H9 (cell line): ENCODE results near the gene SNRNP25. TPM values are rescaled to one million over a fixed set of nuclear protein-coding genes. Genes with fewer than 3 reads are reported as not detected.

ENCODE experiments used
- DNase-seq: peaks from one replicate; pipeline ENCODE4 v3.0.0-alpha.2; 2017
- H2AFZ ChIP-seq: one replicate; pipeline ENCODE4 v1.6.1; 2013; ENCODE audit warnings: mild to moderate bottlenecking, low read length, control low read depth, moderate library complexity
- H2AK5ac ChIP-seq: 2 replicates; pipeline ENCODE4 v1.6.1; 2013; ENCODE audit warnings: low read length, control low read depth, mixed read lengths; ENCODE audit not compliant: insufficient read length
- H2BK120ac ChIP-seq: one replicate; pipeline ENCODE4 v1.6.1; 2013; ENCODE audit warnings: low read depth, mild to moderate bottlenecking, low read length, control low read depth, inconsistent platforms; ENCODE audit not compliant: poor library complexity, severe bottlenecking
- H2BK12ac ChIP-seq: 2 replicates; pipeline ENCODE4 v1.6.1; 2013; ENCODE audit warnings: low read length, control low read depth, mixed read lengths, low read depth; ENCODE audit not compliant: insufficient read length
- H2BK15ac ChIP-seq: 2 replicates; pipeline ENCODE4 v1.6.1; 2013; ENCODE audit warnings: low read depth, low read length, control low read depth
- H2BK20ac ChIP-seq: one replicate; pipeline ENCODE4 v1.6.1; 2013; ENCODE audit warnings: low read depth, mild to moderate bottlenecking, low read length, control low read depth, inconsistent platforms; ENCODE audit not compliant: poor library complexity, severe bottlenecking
- H2BK5ac ChIP-seq: 2 replicates; pipeline ENCODE4 v1.6.1; 2013; ENCODE audit warnings: low read length, control low read depth, mixed read lengths; ENCODE audit not compliant: insufficient read length
- H3K14ac ChIP-seq: 2 replicates; pipeline ENCODE4 v1.6.1; 2013; ENCODE audit warnings: low read length, control low read depth; ENCODE audit not compliant: insufficient read depth
- H3K18ac ChIP-seq: 2 replicates; pipeline ENCODE4 v1.6.1; 2013; ENCODE audit warnings: low read depth, mild to moderate bottlenecking, mixed read lengths, low read length, control low read depth; ENCODE audit not compliant: insufficient read length
- H3K23ac ChIP-seq: 2 replicates; pipeline ENCODE4 v1.6.1; 2013; ENCODE audit warnings: low read length, control low read depth, mixed read lengths, low read depth; ENCODE audit not compliant: insufficient read length
- H3K23me2 ChIP-seq: 2 replicates; pipeline ENCODE4 v1.6.1; 2013; ENCODE audit warnings: low read depth, mild to moderate bottlenecking, mixed read lengths, low read length, control low read depth; ENCODE audit not compliant: insufficient read length, poor library complexity, severe bottlenecking
- H3K27ac ChIP-seq: 2 replicates; pipeline ENCODE4 v1.5.1; 2013; ENCODE audit warnings: low read length, control low read depth, mixed read lengths, low read depth; ENCODE audit not compliant: insufficient read length
- H3K27me3 ChIP-seq: 2 replicates; pipeline ENCODE4 v1.6.1; 2013; ENCODE audit warnings: low read length, control low read depth, inconsistent platforms; ENCODE audit not compliant: insufficient read depth
- H3K4ac ChIP-seq: 2 replicates; pipeline ENCODE4 v1.6.1; 2013; ENCODE audit warnings: low read depth, mild to moderate bottlenecking, control low read depth, inconsistent platforms, low read length, moderate library complexity
- H3K4me1 ChIP-seq: 2 replicates; pipeline ENCODE4 v1.6.1; 2013; ENCODE audit warnings: low read length, control low read depth, inconsistent platforms; ENCODE audit not compliant: insufficient read depth
- H3K4me2 ChIP-seq: 2 replicates; pipeline ENCODE4 v1.6.1; 2013; ENCODE audit warnings: low read length, control low read depth, mixed read lengths; ENCODE audit not compliant: insufficient read length, insufficient read depth
- H3K56ac ChIP-seq: 2 replicates; pipeline ENCODE4 v1.6.1; 2013; ENCODE audit warnings: low read depth, mild to moderate bottlenecking, mixed read lengths, low read length, control low read depth; ENCODE audit not compliant: insufficient read length
- H3K79me1 ChIP-seq: 2 replicates; pipeline ENCODE4 v1.6.1; 2013; ENCODE audit warnings: low read depth, mild to moderate bottlenecking, moderate library complexity, low read length, control low read depth, inconsistent platforms; ENCODE audit not compliant: insufficient read depth, poor library complexity, severe bottlenecking
- H3K79me2 ChIP-seq: 2 replicates; pipeline ENCODE4 v1.6.1; 2013; ENCODE audit warnings: low read length, control low read depth, inconsistent platforms; ENCODE audit not compliant: insufficient read depth
- H3K9ac ChIP-seq: 2 replicates; pipeline ENCODE4 v1.6.1; 2013; ENCODE audit warnings: low read length, control low read depth, mixed read lengths; ENCODE audit not compliant: insufficient read length; ENCODE audit errors: extremely low read depth
- H3K9me3 ChIP-seq: one replicate; pipeline ENCODE4 v1.6.1; 2013; ENCODE audit warnings: low read depth, low read length, inconsistent platforms; ENCODE audit not compliant: control insufficient read depth
- H3T11ph ChIP-seq: one replicate; pipeline ENCODE4 v1.6.1; 2013; ENCODE audit warnings: mild to moderate bottlenecking, low read length, control low read depth, inconsistent platforms
- H4K20me1 ChIP-seq: one replicate; pipeline ENCODE4 v1.6.1; 2013; ENCODE audit not compliant: control insufficient read depth, insufficient read length, insufficient read depth
- H4K5ac ChIP-seq: 2 replicates; pipeline ENCODE4 v1.6.1; 2013; ENCODE audit warnings: low read depth, mild to moderate bottlenecking, mixed read lengths, low read length, control low read depth; ENCODE audit not compliant: insufficient read length
- H4K8ac ChIP-seq: replicated peaks from 2 replicates; pipeline ENCODE4 v1.6.1; 2013; ENCODE audit warnings: low read length, control low read depth, mixed read lengths, low read depth; ENCODE audit not compliant: insufficient read length
- H4K91ac ChIP-seq: 2 replicates; pipeline ENCODE4 v1.6.1; 2013; ENCODE audit warnings: low read depth, mild to moderate bottlenecking, moderate library complexity, mixed read lengths, low read length, control low read depth; ENCODE audit not compliant: insufficient read length
- H3K27ac Mint-ChIP-seq, 3 experiments: 2 replicates in 2 of 3; 3 replicates in 1 of 3; pipeline ENCODE4 v1.8.0; 2020 to 2021; ENCODE audit warnings: mixed read lengths in 3 of 3, mild to moderate bottlenecking in 1 of 3, moderate library complexity in 1 of 3
- H3K27me3 Mint-ChIP-seq: 2 replicates; pipeline ENCODE4 v1.8.0; 2021; ENCODE audit warnings: low read depth, mild to moderate bottlenecking, moderate library complexity, mixed read lengths
- H3K36me3 Mint-ChIP-seq, 3 experiments: 2 replicates in 2 of 3; 3 replicates in 1 of 3; pipeline ENCODE4 v1.8.0; 2020 to 2021; ENCODE audit warnings: low read depth in 3 of 3, mixed read lengths in 3 of 3; ENCODE audit not compliant: insufficient read depth in 1 of 3
- H3K4me1 Mint-ChIP-seq, 2 experiments: 2 replicates each; pipeline ENCODE4 v1.8.0; 2020; ENCODE audit warnings: mixed read lengths in 2 of 2
- H3K4me3 Mint-ChIP-seq, 2 experiments: 2 replicates in 1 of 2; 3 replicates in 1 of 2; pipeline ENCODE4 v1.8.0; 2020 to 2021; ENCODE audit warnings: mild to moderate bottlenecking in 2 of 2, mixed read lengths in 2 of 2, moderate library complexity in 1 of 2
- H3K9me3 Mint-ChIP-seq, 2 experiments: 2 replicates in 1 of 2; 3 replicates in 1 of 2; pipeline ENCODE4 v1.8.0; 2020; ENCODE audit warnings: mild to moderate bottlenecking in 2 of 2, mixed read lengths in 2 of 2, moderate library complexity in 1 of 2
- WGBS: extraction: QIAGEN DNeasy Blood & Tissue Kit; methylation state at CpG from one replicate; pipeline ENCODE4 v1.1.7; 2013; ENCODE audit warnings: missing lambda C conversion rate, low lambda C conversion rate, mixed read lengths; ENCODE audit not compliant: insufficient read length; ENCODE audit errors: extremely low coverage; 5-methylcytosine and 5-hydroxymethylcytosine counted together
- total RNA-seq: library from RNA; stranded (reverse); gene quantifications from 2 replicates; pipeline ENCODE4 v1.2.1, GENCODE V29; 2021
- TF ChIP-seq, protein P1 (sequence below): fragments of 200-600 bp; sonication (generic); conservative IDR thresholded peaks from 3 replicates; pipeline ENCODE4 v1.8.0; 2021; ENCODE audit warnings: antibody characterized with exemption, mild to moderate bottlenecking

The SNRNP25 gene
- total RNA-seq, 1 experiment from 2014 or later, result 78.5 TPM

DNA sequence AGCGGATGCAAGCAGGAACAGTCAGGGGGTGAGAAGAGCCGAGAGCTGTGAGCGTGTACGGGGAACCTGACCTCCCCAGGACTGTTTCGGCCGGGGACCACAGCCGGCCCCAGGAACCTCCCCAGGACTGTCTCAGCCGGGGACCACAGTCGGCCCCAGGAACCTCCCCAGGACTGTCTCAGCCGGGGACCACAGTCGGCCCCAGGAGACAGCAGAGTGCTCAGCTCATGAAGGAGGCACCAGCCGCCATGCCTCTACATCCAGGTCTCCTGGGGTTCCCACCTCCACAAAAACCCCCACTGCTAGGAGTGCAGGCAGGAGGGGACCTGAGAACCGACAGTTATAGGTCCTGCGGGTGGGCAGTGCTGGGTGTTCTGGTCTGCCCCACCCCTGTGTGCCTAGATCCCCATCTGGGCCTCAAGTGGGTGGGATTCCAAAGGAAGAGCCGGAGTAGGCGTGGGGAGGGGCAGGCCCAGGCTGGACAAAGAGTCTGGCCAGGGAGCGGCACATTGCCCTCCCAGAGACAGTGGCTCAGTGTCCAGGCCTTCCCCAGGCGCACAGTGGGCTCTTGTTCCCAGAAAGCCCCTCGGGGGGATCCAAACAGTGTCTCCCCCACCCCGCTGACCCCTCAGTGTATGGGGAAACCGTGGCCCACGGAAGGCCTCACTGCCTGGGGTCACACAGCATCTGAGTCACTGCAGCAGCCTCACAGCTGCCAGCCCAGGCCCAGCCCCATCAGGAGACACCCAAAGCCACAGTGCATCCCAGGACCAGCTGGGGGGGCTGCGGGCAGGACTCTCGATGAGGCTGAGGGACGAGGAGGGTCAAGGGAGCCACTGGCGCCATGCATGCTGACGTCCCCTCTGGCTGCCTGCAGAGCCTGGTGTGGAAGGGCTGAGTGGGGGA, 14.5 kb downstream of the SNRNP25 start:
- Histone ChIP-seq H3K56ac (no peak overlapping the region), H3K27me3 (no peaks in the 10 kb centered on the region), H3K14ac (no peak overlapping the region; the same call in 1 of the 2 replicates), H2AFZ (no peak overlapping the region), H3K9ac (no peak overlapping the region), H2BK5ac (no peak overlapping the region), H4K5ac (no peak overlapping the region), H3K9me3 (no peaks in the 10 kb centered on the region), H3K4ac (no peak overlapping the region), H4K8ac (no peak overlapping the region), H2BK20ac (no peak overlapping the region), H4K91ac (no peak overlapping the region), H4K20me1 (no peaks in the 10 kb centered on the region), H3K27ac (no peak overlapping the region), H3K4me2 (no peak overlapping the region), H2BK12ac (no peak overlapping the region), H3K23me2 (peaks cover 10% of the 10 kb centered on the region), H3K4me1 (peaks cover 3% of the 10 kb centered on the region; the same call in 1 of the 2 replicates), H3K18ac (no peak overlapping the region), H2BK120ac (no peak overlapping the region), H3T11ph (no peak overlapping the region), H2AK5ac (no peak overlapping the region), H3K79me2 (no peaks in the 10 kb centered on the region; the same call in 1 of the 2 replicates), H3K23ac (no peak overlapping the region), H3K79me1 (no peaks in the 10 kb centered on the region), H2BK15ac (no peak overlapping the region)
- Mint-ChIP-seq H3K27ac (peak overlapping the region in 2 of 3 experiments; percentile 64 to 74; a peak in 2 of 7 replicates), H3K36me3 (peaks cover 3 to 8% (median 5%) of the 10 kb centered on the region in 3 experiments; a peak in 5 of 7 replicates), H3K4me1 (peaks cover 25 to 33% of the 10 kb centered on the region in 2 experiments), H3K27me3 (peaks cover 1% of the 10 kb centered on the region; the same call in 1 of the 2 replicates), H3K9me3 (no peaks in the 10 kb centered on the region), H3K4me3 (no peak overlapping the region)
- no peak for DNase-seq
- no CpG with 5 or more reads among the region's 27 CpGs for WGBS
- TF ChIP-seq, protein P1, sequence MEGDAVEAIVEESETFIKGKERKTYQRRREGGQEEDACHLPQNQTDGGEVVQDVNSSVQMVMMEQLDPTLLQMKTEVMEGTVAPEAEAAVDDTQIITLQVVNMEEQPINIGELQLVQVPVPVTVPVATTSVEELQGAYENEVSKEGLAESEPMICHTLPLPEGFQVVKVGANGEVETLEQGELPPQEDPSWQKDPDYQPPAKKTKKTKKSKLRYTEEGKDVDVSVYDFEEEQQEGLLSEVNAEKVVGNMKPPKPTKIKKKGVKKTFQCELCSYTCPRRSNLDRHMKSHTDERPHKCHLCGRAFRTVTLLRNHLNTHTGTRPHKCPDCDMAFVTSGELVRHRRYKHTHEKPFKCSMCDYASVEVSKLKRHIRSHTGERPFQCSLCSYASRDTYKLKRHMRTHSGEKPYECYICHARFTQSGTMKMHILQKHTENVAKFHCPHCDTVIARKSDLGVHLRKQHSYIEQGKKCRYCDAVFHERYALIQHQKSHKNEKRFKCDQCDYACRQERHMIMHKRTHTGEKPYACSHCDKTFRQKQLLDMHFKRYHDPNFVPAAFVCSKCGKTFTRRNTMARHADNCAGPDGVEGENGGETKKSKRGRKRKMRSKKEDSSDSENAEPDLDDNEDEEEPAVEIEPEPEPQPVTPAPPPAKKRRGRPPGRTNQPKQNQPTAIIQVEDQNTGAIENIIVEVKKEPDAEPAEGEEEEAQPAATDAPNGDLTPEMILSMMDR, result no peak
